ENCODE results near the gene TMEM225B.
A peak's percentile ranks its signal among the peaks of the same experiment; 100 is the strongest.

TMEM225B gene

DNA sequence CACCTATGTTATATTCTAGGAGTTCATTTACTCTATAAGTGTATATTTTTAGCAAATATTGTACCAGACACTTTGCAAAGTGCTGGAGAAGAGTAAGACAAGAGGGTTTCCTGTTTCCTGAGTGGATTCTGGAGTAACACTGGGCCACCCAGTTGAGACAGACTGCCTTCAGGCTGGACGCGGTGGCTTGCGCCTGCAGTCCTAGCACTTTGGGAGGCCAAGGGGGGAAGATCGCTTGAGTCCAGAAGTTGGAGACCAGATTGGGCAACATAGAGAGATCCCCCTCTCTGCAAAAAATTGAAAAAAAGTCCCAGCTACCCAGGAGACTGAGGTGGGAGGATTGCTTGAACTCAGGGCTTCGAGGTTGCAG, 17.9 kb downstream of the TMEM225B start:
- DNase-seq, result no peak
- Histone ChIP-seq H3K9ac (ENCODE audit: low read depth, low read length) (peak overlapping the region; percentile 79), H3K27ac (ENCODE audit: low read length) (peak overlapping the region; percentile 87)

DNA sequence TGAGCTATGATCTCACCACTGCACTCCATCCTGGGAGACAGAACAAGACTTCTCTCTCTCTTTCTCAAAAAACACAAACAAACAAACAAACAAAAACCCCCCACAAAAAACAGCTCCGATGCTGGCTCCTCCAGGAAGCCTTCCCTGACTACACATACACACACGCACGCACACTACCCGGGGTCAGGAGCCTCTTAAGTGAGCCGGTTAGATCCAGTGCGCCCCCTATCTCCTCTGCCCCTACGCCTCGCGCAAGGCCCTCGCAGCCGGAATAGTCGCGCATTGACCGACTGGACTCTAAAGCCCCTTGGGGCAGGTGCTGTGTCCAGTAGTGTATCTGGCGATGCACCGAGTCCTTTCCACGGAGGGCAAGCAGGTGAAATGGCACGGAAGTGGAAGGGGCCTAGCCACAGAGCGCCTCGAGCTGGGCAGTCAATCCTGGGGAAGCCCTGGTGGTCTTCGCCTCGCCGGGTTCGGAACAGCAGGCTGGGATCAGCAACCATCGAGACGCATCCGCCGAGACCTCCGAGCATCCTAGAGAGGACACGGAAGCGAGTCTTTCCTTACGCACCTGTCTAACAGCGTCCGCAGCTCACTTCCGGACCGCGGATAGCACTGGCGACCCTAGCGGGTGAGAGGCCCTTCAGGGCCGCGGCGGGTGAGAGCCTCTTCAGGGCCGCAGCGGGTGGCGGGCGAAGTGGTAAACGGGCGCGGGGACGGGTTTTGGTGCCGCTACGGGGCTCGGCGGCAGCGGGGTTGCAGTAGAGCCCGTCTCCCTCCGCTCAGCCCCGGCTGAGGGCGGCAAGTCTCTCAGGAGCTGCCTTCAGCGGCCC, 18.5 kb downstream of the TMEM225B start, which contains the start of gene ZSCAN25:
Gene ZSCAN25, plus strand, starts transcription at position 588 of the 833 bp plus-strand sequence. CDS start 2,661 bp downstream, outside the sequence.
- DNase-seq, result peak; percentile 92
- Histone ChIP-seq H3K36me3 (ENCODE audit: insufficient read depth, low read length) (peaks cover 45% of the 10 kb centered on the region), H3K9me3 (ENCODE audit: insufficient read depth, low read length, severe bottlenecking) (no peaks in the 10 kb centered on the region), H3K27me3 (ENCODE audit: insufficient read depth, low read length, poor library complexity) (no peaks in the 10 kb centered on the region), H3K4me1 (ENCODE audit: insufficient read depth, low read length) (peaks cover 55% of the 10 kb centered on the region), H3K79me2 (ENCODE audit: insufficient read depth, low read length) (peaks cover 56% of the 10 kb centered on the region), H2AFZ (ENCODE audit: low read depth, low read length) (peak within 1 kb of the TSS; percentile 100), H3K4me2 (ENCODE audit: insufficient read depth, low read length) (peak within 1 kb of the TSS; percentile 97), H3K9ac (ENCODE audit: low read depth, low read length) (peak within 1 kb of the TSS; percentile 79), H4K20me1 (ENCODE audit: insufficient read depth, low read length) (peaks cover 6% of the 10 kb centered on the region; the same call in 1 of the 2 replicates), H3K4me3 (ENCODE audit: low read depth in 1 of 2, low read length in 2 of 2) (peak within 1 kb of the TSS; percentile 68 to 88), H3K27ac (ENCODE audit: low read length) (peak within 1 kb of the TSS; percentile 87)
- TF ChIP-seq, protein P1, sequence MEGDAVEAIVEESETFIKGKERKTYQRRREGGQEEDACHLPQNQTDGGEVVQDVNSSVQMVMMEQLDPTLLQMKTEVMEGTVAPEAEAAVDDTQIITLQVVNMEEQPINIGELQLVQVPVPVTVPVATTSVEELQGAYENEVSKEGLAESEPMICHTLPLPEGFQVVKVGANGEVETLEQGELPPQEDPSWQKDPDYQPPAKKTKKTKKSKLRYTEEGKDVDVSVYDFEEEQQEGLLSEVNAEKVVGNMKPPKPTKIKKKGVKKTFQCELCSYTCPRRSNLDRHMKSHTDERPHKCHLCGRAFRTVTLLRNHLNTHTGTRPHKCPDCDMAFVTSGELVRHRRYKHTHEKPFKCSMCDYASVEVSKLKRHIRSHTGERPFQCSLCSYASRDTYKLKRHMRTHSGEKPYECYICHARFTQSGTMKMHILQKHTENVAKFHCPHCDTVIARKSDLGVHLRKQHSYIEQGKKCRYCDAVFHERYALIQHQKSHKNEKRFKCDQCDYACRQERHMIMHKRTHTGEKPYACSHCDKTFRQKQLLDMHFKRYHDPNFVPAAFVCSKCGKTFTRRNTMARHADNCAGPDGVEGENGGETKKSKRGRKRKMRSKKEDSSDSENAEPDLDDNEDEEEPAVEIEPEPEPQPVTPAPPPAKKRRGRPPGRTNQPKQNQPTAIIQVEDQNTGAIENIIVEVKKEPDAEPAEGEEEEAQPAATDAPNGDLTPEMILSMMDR (IDR thresholded peaks at IDR 0.05; ENCODE audit: borderline replicate concordance, extremely low read depth, low read length, poor library complexity, severe bottlenecking), result peak; percentile 54
- no peak for TF ChIP-seq EZH2 (IDR thresholded peaks at IDR 0.05; ENCODE audit: borderline replicate concordance, low read depth, low read length, severe bottlenecking)
- peak; percentile 95 for ATAC-seq (ENCODE audit: insufficient read depth, low read depth)

More for the DNA sequence above, 17.9 kb downstream of the TMEM225B start:
- Histone ChIP-seq H3K4me2 (ENCODE audit: insufficient read depth, low read length) (peak overlapping the region; percentile 97), H3K36me3 (ENCODE audit: insufficient read depth, low read length) (peaks cover 39% of the 10 kb centered on the region), H4K20me1 (ENCODE audit: insufficient read depth, low read length) (peaks cover 6% of the 10 kb centered on the region; the same call in 1 of the 2 replicates), H3K27me3 (ENCODE audit: insufficient read depth, low read length, poor library complexity) (no peaks in the 10 kb centered on the region), H3K9me3 (ENCODE audit: insufficient read depth, low read length, severe bottlenecking) (no peaks in the 10 kb centered on the region), H3K4me3 (ENCODE audit: low read depth in 1 of 2, low read length in 2 of 2) (peak overlapping the region; percentile 68 to 88; a peak in 3 of 4 replicates), H3K79me2 (ENCODE audit: insufficient read depth, low read length) (peaks cover 51% of the 10 kb centered on the region), H2AFZ (ENCODE audit: low read depth, low read length) (peak overlapping the region; percentile 100), H3K4me1 (ENCODE audit: insufficient read depth, low read length) (peaks cover 49% of the 10 kb centered on the region)
- TF ChIP-seq, protein P1 (IDR thresholded peaks at IDR 0.05; ENCODE audit: borderline replicate concordance, extremely low read depth, low read length, poor library complexity, severe bottlenecking), result no peak
- TF ChIP-seq EZH2 (IDR thresholded peaks at IDR 0.05; ENCODE audit: borderline replicate concordance, low read depth, low read length, severe bottlenecking), result no peak
- ATAC-seq (ENCODE audit: insufficient read depth, low read depth), result no peak

DNA sequence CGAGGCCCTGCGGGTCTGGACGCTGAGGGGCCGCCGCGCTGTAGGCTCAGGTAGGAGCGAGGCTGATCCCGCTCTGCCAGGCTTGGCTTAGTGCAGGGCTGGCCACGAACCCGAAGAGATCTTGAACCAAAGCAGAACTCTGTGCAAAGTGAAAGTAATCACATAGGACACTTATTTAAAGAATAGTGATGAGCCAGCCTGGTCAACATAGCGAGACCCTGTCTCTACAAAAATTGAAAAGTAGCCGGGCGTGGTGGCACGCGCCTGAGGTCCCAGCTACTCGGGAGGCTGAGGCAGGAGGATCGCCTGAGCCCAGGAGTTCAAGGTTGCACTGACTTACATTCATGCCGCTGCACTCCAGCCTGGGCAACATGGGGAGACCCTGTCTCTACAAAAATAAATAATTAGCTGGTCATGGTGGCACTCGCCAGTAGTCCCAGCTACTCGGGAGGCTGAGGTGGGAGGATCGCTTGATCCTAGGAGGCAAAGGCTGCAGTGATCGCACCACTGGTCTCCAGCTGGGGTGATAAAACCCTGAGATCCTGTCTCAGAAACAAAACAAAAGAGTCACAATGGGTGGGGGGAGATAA, 19.2 kb downstream of the TMEM225B start:
- H4K20me1 ChIP-seq (ENCODE audit: insufficient read depth, low read length), result peaks cover 6% of the 10 kb centered on the region; the same call in 1 of the 2 replicates
- H3K4me1 ChIP-seq (ENCODE audit: insufficient read depth, low read length), result peaks cover 62% of the 10 kb centered on the region
- H3K27ac ChIP-seq (ENCODE audit: low read length), result peak overlapping the region; percentile 87
- DNase-seq, result no peak
- no peak; the same call in 2 of the 3 replicates for ATAC-seq (ENCODE audit: insufficient read depth, low read depth)
- peak overlapping the region; percentile 79 for H3K9ac ChIP-seq (ENCODE audit: low read depth, low read length)
- H3K9me3 ChIP-seq (ENCODE audit: insufficient read depth, low read length, severe bottlenecking), result no peaks in the 10 kb centered on the region
- H3K36me3 ChIP-seq (ENCODE audit: insufficient read depth, low read length), result peaks cover 52% of the 10 kb centered on the region
- peak overlapping the region; percentile 97 for H3K4me2 ChIP-seq (ENCODE audit: insufficient read depth, low read length)
- no peaks in the 10 kb centered on the region for H3K27me3 ChIP-seq (ENCODE audit: insufficient read depth, low read length, poor library complexity)
- H3K4me3 ChIP-seq (ENCODE audit: low read depth in 1 of 2, low read length in 2 of 2), result peak overlapping the region; percentile 68 to 88
- H2AFZ ChIP-seq (ENCODE audit: low read depth, low read length), result peak overlapping the region; percentile 100; the same call in 1 of the 2 replicates
- peaks cover 56% of the 10 kb centered on the region for H3K79me2 ChIP-seq (ENCODE audit: insufficient read depth, low read length)
- TF ChIP-seq EZH2 (IDR thresholded peaks at IDR 0.05; ENCODE audit: borderline replicate concordance, low read depth, low read length, severe bottlenecking), result no peak
- TF ChIP-seq, protein P1 (IDR thresholded peaks at IDR 0.05; ENCODE audit: borderline replicate concordance, extremely low read depth, low read length, poor library complexity, severe bottlenecking), result no peak

Data from DND-41 (cell line).